ENCODE data around the gene RAMACL. TPM values are rescaled to one million over a fixed set of nuclear protein-coding genes. Genes with fewer than 3 reads are reported as not detected.

The RAMACL gene
- total RNA-seq, 1 experiment from 2014 or later = 0.15 TPM

GRCh38 chr6:166605752-166606151, 19.3 kb upstream of the RAMACL start:
- H3K36me3 ChIP-seq (ENCODE audit: control insufficient read depth in 1 of 2, insufficient read depth in 2 of 2, low read length in 2 of 2) = no peaks in the 10 kb centered on the region
- no peaks in the 10 kb centered on the region for H3K9me2 ChIP-seq (ENCODE audit: insufficient read depth)
- H3K9ac ChIP-seq (ENCODE audit: low read length) = no peak overlapping the region
- no peak overlapping the region for H2AFZ ChIP-seq (ENCODE audit: low read depth, low read length, poor library complexity, severe bottlenecking)
- no peaks in the 10 kb centered on the region for H3K27me3 ChIP-seq (ENCODE audit: insufficient read depth, low read length)
- no peak overlapping the region for H3K27ac ChIP-seq (ENCODE audit: low read depth, low read length)
- DNase-seq (ENCODE audit: low read depth, low spot score) (no peak), ATAC-seq (no peak)
- BruUV-seq (replicated peaks) = no TSS peak
- no peaks in the 10 kb centered on the region for H3K4me1 ChIP-seq (ENCODE audit: control insufficient read depth in 1 of 2, insufficient read depth in 2 of 2, low read length in 2 of 2)
- no peaks in the 10 kb centered on the region for H3K79me2 ChIP-seq (ENCODE audit: insufficient read depth, low read length)
- ChIA-PET CTCF (no interaction called here), POLR2A (no interaction called here), RAD21 (ENCODE audit: low non-redundant PET in 1 of 2, low total read pairs in 2 of 2, uncharacterized antibody in 2 of 2, unreplicated experiment in 2 of 2) (no interaction called here)
- no peak overlapping the region for H3K4me3 ChIP-seq (replicated peaks in 1 of 2; ENCODE audit: low read depth in 1 of 2, low read length in 2 of 2)
- no peaks in the 10 kb centered on the region for H4K20me1 ChIP-seq (ENCODE audit: insufficient read depth)
- TF ChIP-seq CEBPB (IDR thresholded peaks at IDR 0.05; ENCODE audit: low read depth) (no peak), YY1 (IDR thresholded peaks at IDR 0.05; ENCODE audit: extremely low read depth, insufficient replicate concordance, low read depth, low read length) (no peak), EZH2phosphoT487 (IDR thresholded peaks at IDR 0.05; ENCODE audit: borderline replicate concordance) (no peak), POLR2AphosphoS5 (IDR thresholded peaks at IDR 0.05; ENCODE audit: low read depth, low read length) (no peak), EGR1 (IDR thresholded peaks at IDR 0.05; ENCODE audit: low read depth) (no peak), REST (IDR thresholded peaks at IDR 0.05; ENCODE audit: low read depth) (no peak), TCF7L2 (IDR thresholded peaks at IDR 0.05; ENCODE audit: borderline replicate concordance, extremely low read depth, insufficient read depth, insufficient read length) (no peak), POLR2A (IDR thresholded peaks at IDR 0.05; ENCODE audit: borderline replicate concordance, extremely low read depth, insufficient read depth, insufficient read length) (no peak), JUND (IDR thresholded peaks at IDR 0.05) (no peak)
- intact Hi-C loops (cut with micrococcal nuclease) = no loop called here
- H3K9me3 ChIP-seq (ENCODE audit: control insufficient read depth in 1 of 2, insufficient read depth in 1 of 2, low read depth in 1 of 2, low read length in 2 of 2) = no peaks in the 10 kb centered on the region
- H3K4me2 ChIP-seq (ENCODE audit: low read length) = no peak overlapping the region

All from HCT116 (cell line).